Kasumi-1 (cell line): ENCODE data around the gene SRRM4.
"Not testable (repeated sequence)": the region's sequence is repeated elsewhere in the genome, so short reads cannot be mapped to it uniquely, and the experiment has no call there.

Experiments used
- DNase-seq, 2 experiments: peaks; one replicate each; lab custom pipeline; 2025; lab: John Stamatoyannopoulos, UW

The SRRM4 gene

GRCh38 chr12:119071638-119072231, 90.4 kb downstream of the SRRM4 start:
- DNase-seq: no peak

GRCh38 chr12:119072440-119072839, 91.1 kb downstream of the SRRM4 start:
- no peak for DNase-seq

GRCh38 chr12:119075222-119075787, 94.0 kb downstream of the SRRM4 start:
- DNase-seq: no peak

- no peak for DNase-seq
Observed at GRCh38 chr12:119075918-119076317, 94.6 kb downstream of the SRRM4 start.

GRCh38 chr12:119079530-119079929, 98.2 kb downstream of the SRRM4 start:
- DNase-seq: no peak

GRCh38 chr12:119082016-119082415, 100.7 kb downstream of the SRRM4 start:
- no peak for DNase-seq

- DNase-seq: no peak
Observed at GRCh38 chr12:119082496-119082895, 101.2 kb downstream of the SRRM4 start.

- DNase-seq: no peak
Observed at GRCh38 chr12:119088685-119089379, 107.5 kb downstream of the SRRM4 start.

GRCh38 chr12:119089380-119090013, 108.2 kb downstream of the SRRM4 start:
- DNase-seq: no peak

GRCh38 chr12:119090276-119090675, 108.9 kb downstream of the SRRM4 start:
- DNase-seq: no peak

- no peak for DNase-seq
Observed at GRCh38 chr12:119090865-119091264, 109.5 kb downstream of the SRRM4 start.

GRCh38 chr12:119096429-119097202, 115.3 kb downstream of the SRRM4 start:
- DNase-seq: no peak

- DNase-seq: no peak
Observed at GRCh38 chr12:119100933-119101332, 119.6 kb downstream of the SRRM4 start.

- no peak for DNase-seq
Observed at GRCh38 chr12:119102274-119102673, 120.9 kb downstream of the SRRM4 start.

- DNase-seq: no peak
Observed at GRCh38 chr12:119102714-119103113, 121.4 kb downstream of the SRRM4 start.

- DNase-seq: not testable (repeated sequence)
Observed at GRCh38 chr12:119104969-119105368, 123.6 kb downstream of the SRRM4 start.

- DNase-seq: no peak
Observed at GRCh38 chr12:119113496-119113986, 132.2 kb downstream of the SRRM4 start.

GRCh38 chr12:119114294-119114693, 133.0 kb downstream of the SRRM4 start:
- DNase-seq: no peak

GRCh38 chr12:119115296-119115905, 134.1 kb downstream of the SRRM4 start:
- DNase-seq: peak; percentile 4 to 59

- DNase-seq: no peak
Observed at GRCh38 chr12:119117936-119118335, 136.6 kb downstream of the SRRM4 start.

- DNase-seq: no peak
Observed at GRCh38 chr12:119118625-119119024, 137.3 kb downstream of the SRRM4 start.

GRCh38 chr12:119122047-119122446, 140.7 kb downstream of the SRRM4 start:
- no peak for DNase-seq
